ENCODE results near the gene ANKRD40CL. TPM values are rescaled to one million over a fixed set of nuclear protein-coding genes. Genes with fewer than 3 reads are reported as not detected.

The ANKRD40CL gene
- total and polyA plus RNA-seq, 9 of the 15 experiments (the other 6 are each of a cell fraction or from before 2014, with no cell fraction given) = not detected

DNA sequence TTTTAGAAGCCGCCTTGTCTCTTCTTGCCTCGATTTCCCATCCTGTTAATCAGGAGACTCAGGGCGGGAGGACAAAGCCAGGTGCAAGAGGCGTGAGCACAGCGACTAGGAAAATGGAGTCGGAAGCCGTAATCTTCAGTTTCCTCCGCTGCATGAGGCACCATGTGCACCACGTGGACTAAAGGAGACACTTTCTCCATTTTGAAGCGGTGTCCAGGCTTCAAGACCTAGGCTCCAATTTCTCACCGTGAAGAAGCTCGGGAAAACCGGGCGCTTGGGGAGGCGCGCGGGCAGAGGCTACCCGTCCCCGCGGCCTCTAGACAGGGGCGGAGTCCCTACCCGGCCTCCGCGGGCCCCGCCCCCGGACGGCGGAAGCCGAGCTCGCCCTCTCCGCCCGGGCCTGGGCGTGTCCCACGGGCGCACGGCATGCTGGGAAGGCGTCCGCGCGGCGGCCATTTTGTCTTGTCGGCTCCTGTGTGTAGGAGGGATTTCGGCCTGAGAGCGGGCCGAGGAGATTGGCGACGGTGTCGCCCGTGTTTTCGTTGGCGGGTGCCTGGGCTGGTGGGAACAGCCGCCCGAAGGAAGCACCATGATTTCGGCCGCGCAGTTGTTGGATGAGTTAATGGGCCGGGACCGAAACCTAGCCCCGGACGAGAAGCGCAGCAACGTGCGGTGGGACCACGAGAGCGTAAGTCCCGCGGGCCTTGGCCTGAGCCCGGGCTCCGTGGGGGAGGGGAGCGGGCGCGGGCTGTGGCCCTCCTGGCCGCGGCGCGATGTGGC is 48.0 kb downstream of the ANKRD40CL start, which contains the start of gene LUC7L3 (continued):
- TF ChIP-seq STAT5B (CRISPR knock-in tag; IDR thresholded peaks at IDR 0.05) (no peak), CBFA2T3 (IDR thresholded peaks at IDR 0.05) (0 out of 2 replicates have a peak, but pooled peaks have one; percentile 5), ZNF134 (CRISPR knock-in tag; conservative IDR thresholded peaks at IDR 0.05) (no peak), RNF2 (IDR thresholded peaks at IDR 0.05) (peak; percentile 58; the same call in 1 of the 2 replicates), ZNF274 (IDR thresholded peaks at IDR 0.05; ENCODE audit: borderline replicate concordance, low read depth, low read length) (no peak; the same call in 1 of the 2 replicates), FOS (IDR thresholded peaks at IDR 0.05; ENCODE audit: extremely low read depth, insufficient read length) (no peak), PTTG1 (tag; IDR thresholded peaks at IDR 0.05; ENCODE audit: low read depth) (no peak), KLF13 (tag; IDR thresholded peaks at IDR 0.05; ENCODE audit: borderline replicate concordance, low read depth) (peak; percentile 92), KAT8 (IDR thresholded peaks at IDR 0.05; ENCODE audit: low read depth) (peak; percentile 52; the same call in 1 of the 2 replicates), CBX8 (IDR thresholded peaks at IDR 0.05; ENCODE audit: borderline replicate concordance, extremely low read depth, low read depth, low read length, poor library complexity, severe bottlenecking) (no peak), SLC30A9 (CRISPR knock-in tag; IDR thresholded peaks at IDR 0.05) (no peak), SREBF1 (IDR thresholded peaks at IDR 0.05; ENCODE audit: borderline replicate concordance, low read depth, low read length) (no peak), ZNF77 (CRISPR knock-in tag; IDR thresholded peaks at IDR 0.05) (no peak), ELF1 (tag; IDR thresholded peaks at IDR 0.05) (peak; percentile 78), SRSF9 (IDR thresholded peaks at IDR 0.05; ENCODE audit: borderline replicate concordance, low read depth, low read length) (no peak), HSF4 (CRISPR knock-in tag; IDR thresholded peaks at IDR 0.05; ENCODE audit: borderline replicate concordance) (no peak), POLR2G (IDR thresholded peaks at IDR 0.05; ENCODE audit: low read depth, low read length) (peak; percentile 99), ZNF239 (CRISPR knock-in tag; IDR thresholded peaks at IDR 0.05) (no peak), ZFX (CRISPR knock-in tag; IDR thresholded peaks at IDR 0.05) (peak; percentile 98), SRSF1 (IDR thresholded peaks at IDR 0.05; ENCODE audit: low read depth, low read length) (no peak), FIP1L1 (IDR thresholded peaks at IDR 0.05; ENCODE audit: low read depth, low read length, poor library complexity, severe bottlenecking) (peak; percentile 86), YY1 (IDR thresholded peaks at IDR 0.05; ENCODE audit: borderline replicate concordance in 1 of 3, control insufficient read depth in 1 of 3, extremely low read depth in 1 of 3, insufficient read depth in 3 of 3, insufficient read length in 1 of 3, insufficient replicate concordance in 2 of 3, low read depth in 1 of 3, low read length in 2 of 3) (peak; percentile 92 to 97 (median 97)), TRIM28 (IDR thresholded peaks at IDR 0.05) (no peak), ERF (CRISPR knock-in tag; IDR thresholded peaks at IDR 0.05) (peak; percentile 70; the same call in 1 of the 2 replicates), SIN3B (IDR thresholded peaks at IDR 0.05; ENCODE audit: low read depth) (peak; percentile 30; the same call in 1 of the 2 replicates), FUS (optimal IDR thresholded peaks at IDR 0.05; ENCODE audit: low read depth, low read length) (peak; percentile 41)
- TF ChIP-seq, protein P1, sequence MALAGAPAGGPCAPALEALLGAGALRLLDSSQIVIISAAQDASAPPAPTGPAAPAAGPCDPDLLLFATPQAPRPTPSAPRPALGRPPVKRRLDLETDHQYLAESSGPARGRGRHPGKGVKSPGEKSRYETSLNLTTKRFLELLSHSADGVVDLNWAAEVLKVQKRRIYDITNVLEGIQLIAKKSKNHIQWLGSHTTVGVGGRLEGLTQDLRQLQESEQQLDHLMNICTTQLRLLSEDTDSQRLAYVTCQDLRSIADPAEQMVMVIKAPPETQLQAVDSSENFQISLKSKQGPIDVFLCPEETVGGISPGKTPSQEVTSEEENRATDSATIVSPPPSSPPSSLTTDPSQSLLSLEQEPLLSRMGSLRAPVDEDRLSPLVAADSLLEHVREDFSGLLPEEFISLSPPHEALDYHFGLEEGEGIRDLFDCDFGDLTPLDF (CRISPR knock-in tag; IDR thresholded peaks at IDR 0.05) = peak; percentile 76
- TF ChIP-seq, protein P2, sequence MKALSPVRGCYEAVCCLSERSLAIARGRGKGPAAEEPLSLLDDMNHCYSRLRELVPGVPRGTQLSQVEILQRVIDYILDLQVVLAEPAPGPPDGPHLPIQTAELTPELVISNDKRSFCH (CRISPR knock-in tag; IDR thresholded peaks at IDR 0.05) = no peak
- TF ChIP-seq, protein P2 (tag; IDR thresholded peaks at IDR 0.05) = peak; percentile 78; the same call in 1 of the 2 replicates

Measured in K562 (cell line).